ENCODE measurements around the gene MYADML2. TPM values are rescaled to one million over a fixed set of nuclear protein-coding genes. Genes with fewer than 3 reads are reported as not detected.
A peak's percentile ranks its signal among the peaks of the same experiment; 100 is the strongest.

The MYADML2 gene
- total and polyA plus RNA-seq, 2 of the 8 experiments (the other 6 are each of a cell fraction or from before 2014, with no cell fraction given) = 0.26 to 0.47 TPM

GRCh38 chr17:81995463-81996231 is 48.6 kb upstream of the MYADML2 start (continued):
- TF ChIP-seq, protein P1, sequence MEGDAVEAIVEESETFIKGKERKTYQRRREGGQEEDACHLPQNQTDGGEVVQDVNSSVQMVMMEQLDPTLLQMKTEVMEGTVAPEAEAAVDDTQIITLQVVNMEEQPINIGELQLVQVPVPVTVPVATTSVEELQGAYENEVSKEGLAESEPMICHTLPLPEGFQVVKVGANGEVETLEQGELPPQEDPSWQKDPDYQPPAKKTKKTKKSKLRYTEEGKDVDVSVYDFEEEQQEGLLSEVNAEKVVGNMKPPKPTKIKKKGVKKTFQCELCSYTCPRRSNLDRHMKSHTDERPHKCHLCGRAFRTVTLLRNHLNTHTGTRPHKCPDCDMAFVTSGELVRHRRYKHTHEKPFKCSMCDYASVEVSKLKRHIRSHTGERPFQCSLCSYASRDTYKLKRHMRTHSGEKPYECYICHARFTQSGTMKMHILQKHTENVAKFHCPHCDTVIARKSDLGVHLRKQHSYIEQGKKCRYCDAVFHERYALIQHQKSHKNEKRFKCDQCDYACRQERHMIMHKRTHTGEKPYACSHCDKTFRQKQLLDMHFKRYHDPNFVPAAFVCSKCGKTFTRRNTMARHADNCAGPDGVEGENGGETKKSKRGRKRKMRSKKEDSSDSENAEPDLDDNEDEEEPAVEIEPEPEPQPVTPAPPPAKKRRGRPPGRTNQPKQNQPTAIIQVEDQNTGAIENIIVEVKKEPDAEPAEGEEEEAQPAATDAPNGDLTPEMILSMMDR (IDR thresholded peaks at IDR 0.05; ENCODE audit: control extremely low read depth in 1 of 3, insufficient read depth in 1 of 3, low read depth in 1 of 3, low read length in 3 of 3) = peak; percentile 59 to 92 (median 73)
- no peak for TF ChIP-seq JUND (IDR thresholded peaks at IDR 0.05; ENCODE audit: low read length)
- no peak for TF ChIP-seq GTF2F1 (IDR thresholded peaks at IDR 0.05; ENCODE audit: borderline replicate concordance, low read depth, low read length)
